ENCODE measurements around the gene IRAK2. TPM values are rescaled to one million over a fixed set of nuclear protein-coding genes. Genes with fewer than 3 reads are reported as not detected.

IRAK2 gene
- total and polyA plus RNA-seq, 7 donors, result 3.9 to 21.3 (median 9.1) TPM

GRCh38 chr3:10137178-10137577 is 27.5 kb upstream of the IRAK2 start:
- H3K4me3 ChIP-seq, result no peak overlapping the region
- DNase-seq (no peak), ATAC-seq (no peak)
- H3K27me3 ChIP-seq (ENCODE audit: insufficient read depth in 3 of 3, low read length in 2 of 3), result no peaks in the 10 kb centered on the region
- no peaks in the 10 kb centered on the region for H3K4me1 ChIP-seq
- H3K9me3 ChIP-seq, result no peaks in the 10 kb centered on the region
- intact Hi-C loops (cut with DNase I), result loop anchor here in 1 of 2 donors (10.0 kb wide), 1 partner anchor 192 kb away; no protein-coding TSS in a partner anchor
- 79 to 86% (median 83%) methylated on average over 4 of the region's 4 CpGs for WGBS, 3 donors
- no peaks in the 10 kb centered on the region for H3K36me3 ChIP-seq (ENCODE audit: insufficient read depth in 1 of 2, low read depth in 1 of 2)
- TF ChIP-seq, protein P1, sequence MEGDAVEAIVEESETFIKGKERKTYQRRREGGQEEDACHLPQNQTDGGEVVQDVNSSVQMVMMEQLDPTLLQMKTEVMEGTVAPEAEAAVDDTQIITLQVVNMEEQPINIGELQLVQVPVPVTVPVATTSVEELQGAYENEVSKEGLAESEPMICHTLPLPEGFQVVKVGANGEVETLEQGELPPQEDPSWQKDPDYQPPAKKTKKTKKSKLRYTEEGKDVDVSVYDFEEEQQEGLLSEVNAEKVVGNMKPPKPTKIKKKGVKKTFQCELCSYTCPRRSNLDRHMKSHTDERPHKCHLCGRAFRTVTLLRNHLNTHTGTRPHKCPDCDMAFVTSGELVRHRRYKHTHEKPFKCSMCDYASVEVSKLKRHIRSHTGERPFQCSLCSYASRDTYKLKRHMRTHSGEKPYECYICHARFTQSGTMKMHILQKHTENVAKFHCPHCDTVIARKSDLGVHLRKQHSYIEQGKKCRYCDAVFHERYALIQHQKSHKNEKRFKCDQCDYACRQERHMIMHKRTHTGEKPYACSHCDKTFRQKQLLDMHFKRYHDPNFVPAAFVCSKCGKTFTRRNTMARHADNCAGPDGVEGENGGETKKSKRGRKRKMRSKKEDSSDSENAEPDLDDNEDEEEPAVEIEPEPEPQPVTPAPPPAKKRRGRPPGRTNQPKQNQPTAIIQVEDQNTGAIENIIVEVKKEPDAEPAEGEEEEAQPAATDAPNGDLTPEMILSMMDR (IDR thresholded peaks at IDR 0.05), result no peak
- H3K27ac ChIP-seq, result no peak overlapping the region

GRCh38 chr3:10140996-10141546 is 23.6 kb upstream of the IRAK2 start:
- 80 to 84% (median 82%) methylated on average over 23 of the region's 23 CpGs for WGBS, 3 donors
- no peak for ATAC-seq
- no peaks in the 10 kb centered on the region for H3K9me3 ChIP-seq
- intact Hi-C loops (cut with DNase I), result loop anchor here in 1 of 2 donors (5.0 kb wide), 1 partner anchor 86 kb away; no protein-coding TSS in a partner anchor
- DNase-seq, result peak in 1 of 2 donors; percentile 58
- no peaks in the 10 kb centered on the region for H3K27me3 ChIP-seq (ENCODE audit: insufficient read depth in 3 of 3, low read length in 2 of 3)
- peak overlapping the region; percentile 78 for H3K4me3 ChIP-seq
- H3K4me1 ChIP-seq, result peaks cover 32% of the 10 kb centered on the region
- H3K36me3 ChIP-seq (ENCODE audit: insufficient read depth in 1 of 2, low read depth in 1 of 2), result peaks cover 0 to 10% of the 10 kb centered on the region in 2 donors
- TF ChIP-seq, protein P1 (IDR thresholded peaks at IDR 0.05), result no peak
- peak overlapping the region; percentile 92 for H3K27ac ChIP-seq

DNA sequence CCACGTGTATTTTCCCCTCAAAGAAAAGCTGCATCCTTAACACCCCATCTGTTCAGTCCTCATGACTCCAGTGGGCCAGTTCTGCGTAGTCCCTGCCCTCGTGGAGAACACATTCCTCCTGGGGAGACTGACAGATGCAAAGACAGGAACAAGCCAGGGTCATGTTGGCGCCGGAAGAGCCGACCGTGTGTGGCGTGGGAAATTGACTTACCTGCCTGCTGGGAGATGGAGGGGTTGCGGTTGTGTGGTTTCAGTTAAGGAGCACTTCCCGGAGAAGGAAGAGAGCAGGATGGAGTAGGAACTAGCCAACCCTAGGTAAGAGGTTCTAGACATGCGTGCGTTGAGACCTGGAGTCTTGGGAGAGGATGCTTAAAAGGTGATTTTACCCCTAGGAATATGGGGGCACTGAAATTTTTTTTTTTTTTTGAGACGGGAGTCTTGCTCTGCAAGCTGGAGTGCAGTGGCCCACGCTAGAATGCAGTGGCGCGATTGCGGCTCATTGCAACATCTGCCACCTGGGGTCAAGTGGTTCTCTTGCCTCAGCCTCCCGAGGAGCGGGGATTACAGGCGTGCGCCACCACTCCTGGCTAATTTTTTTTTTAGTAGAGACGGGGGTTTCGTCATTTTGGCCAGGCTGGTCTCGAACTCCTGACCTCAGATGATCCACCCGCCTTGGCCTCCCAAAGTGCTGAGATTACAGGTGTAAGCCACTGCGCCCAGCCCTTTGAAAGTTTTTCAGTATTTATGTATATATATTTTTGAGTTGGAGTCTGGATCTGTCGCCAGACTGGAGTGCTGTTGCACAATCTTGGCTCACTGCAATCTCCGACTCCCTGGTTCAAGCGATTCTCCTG is 21.8 kb upstream of the IRAK2 start:
- Histone ChIP-seq H3K4me1 (peaks cover 32% of the 10 kb centered on the region), H3K36me3 (ENCODE audit: insufficient read depth in 1 of 2, low read depth in 1 of 2) (peaks cover 0 to 27% of the 10 kb centered on the region in 2 donors), H3K27ac (peak overlapping the region; percentile 92), H3K9me3 (no peaks in the 10 kb centered on the region), H3K4me3 (peak overlapping the region; percentile 78), H3K27me3 (ENCODE audit: insufficient read depth in 3 of 3, low read length in 2 of 3) (no peaks in the 10 kb centered on the region)
- DNase-seq (no peak), ATAC-seq (no peak)
- 74 to 79% (median 75%) methylated on average over 29 of the region's 29 CpGs for WGBS, 3 donors
- intact Hi-C loops (cut with DNase I), result loop anchor here in 1 of 2 donors (5.0 kb wide), 1 partner anchor 84 kb away; no protein-coding TSS in a partner anchor
- TF ChIP-seq, protein P1 (IDR thresholded peaks at IDR 0.05), result no peak

GRCh38 chr3:10145685-10146084 is 19.0 kb upstream of the IRAK2 start:
- Histone ChIP-seq H3K27ac (no peak overlapping the region), H3K4me3 (peak overlapping the region; percentile 11), H3K36me3 (ENCODE audit: insufficient read depth in 1 of 2, low read depth in 1 of 2) (peaks cover 8 to 50% of the 10 kb centered on the region in 2 donors), H3K27me3 (ENCODE audit: insufficient read depth in 3 of 3, low read length in 2 of 3) (no peaks in the 10 kb centered on the region), H3K4me1 (peaks cover 32% of the 10 kb centered on the region), H3K9me3 (no peaks in the 10 kb centered on the region)
- DNase-seq (no peak), ATAC-seq (no peak)
- TF ChIP-seq, protein P1 (IDR thresholded peaks at IDR 0.05), result no peak
- 87 to 93% (median 92%) methylated on average over 4 of the region's 4 CpGs for WGBS, 3 donors
- intact Hi-C loops (cut with DNase I), result no loop called here
